IMR-90 (cell line): ENCODE results near the gene IGF2BP1. TPM values are rescaled to one million over a fixed set of nuclear protein-coding genes. Genes with fewer than 3 reads are reported as not detected.

Experiments
- ATAC-seq: fragments of 200-7000 bp; cut with Tn5 transposase; 2 replicates; pipeline ENCODE4 v1.9.1; 2020; ENCODE audit warnings: low read depth, mild to moderate bottlenecking, moderate library complexity
- BruUV-seq: library from RNA; stranded (reverse); fragments of 400-500 nt; replicated peaks from 2 replicates; lab custom pipeline; 2021; lab: Mats Ljungman, UMichigan
- CTCF ChIA-PET: fragments of 300-600 bp; formaldehyde crosslinking; extraction: SDS; loops from one replicate; lab custom pipeline; 2021; ENCODE audit warnings: antibody characterized with exemption; lab: Yijun Ruan, JAX
- POLR2A ChIA-PET: fragments of 300-600 bp; sonication (Branson Sonifier 250); formaldehyde crosslinking; loops from one replicate; lab custom pipeline; 2022; ENCODE audit warnings: antibody characterized with exemption; ENCODE audit not compliant: unreplicated experiment; lab: Charles Lee
- DNase-seq: peaks from one replicate; pipeline ENCODE4 v3.0.0; 2013
- H2AFZ ChIP-seq: replicated peaks from 2 replicates; pipeline ENCODE3; 2013; ENCODE audit warnings: low read length, mild to moderate bottlenecking; ENCODE audit not compliant: poor library complexity
- H2AK5ac ChIP-seq: 2 replicates; pipeline ENCODE4 v1.6.1; 2013; ENCODE audit warnings: low read depth, low read length, inconsistent platforms
- H2AK9ac ChIP-seq: replicated peaks from 2 replicates; pipeline ENCODE3; 2013; ENCODE audit warnings: mild to moderate bottlenecking, low read depth, low read length, moderate library complexity; ENCODE audit not compliant: poor library complexity
- H2BK120ac ChIP-seq: 2 replicates; pipeline ENCODE4 v1.6.1; 2013; ENCODE audit warnings: low read depth, low read length, inconsistent platforms
- H2BK15ac ChIP-seq: 3 replicates; pipeline ENCODE4 v1.6.1; 2013; ENCODE audit warnings: low read depth, low read length, inconsistent platforms
- H2BK20ac ChIP-seq: 2 replicates; pipeline ENCODE4 v1.6.1; 2013; ENCODE audit warnings: low read depth, mild to moderate bottlenecking, inconsistent platforms, low read length, moderate library complexity
- H2BK5ac ChIP-seq: 2 replicates; pipeline ENCODE4 v1.6.1; 2013; ENCODE audit warnings: mild to moderate bottlenecking, low read depth, low read length, inconsistent platforms; ENCODE audit not compliant: poor library complexity, severe bottlenecking
- H3K14ac ChIP-seq: replicated peaks from 2 replicates; pipeline ENCODE4 v1.6.1; 2013; ENCODE audit warnings: low read depth, low read length, inconsistent platforms
- H3K18ac ChIP-seq: 2 replicates; pipeline ENCODE4 v1.6.1; 2013; ENCODE audit warnings: low read depth, low read length, control low read depth
- H3K23ac ChIP-seq: 2 replicates; pipeline ENCODE4 v1.6.1; 2013; ENCODE audit warnings: low read depth, low read length, inconsistent platforms
- H3K27ac ChIP-seq: 2 replicates; pipeline ENCODE4 v1.5.1; 2013; ENCODE audit warnings: mild to moderate bottlenecking, control low read depth, low read length; ENCODE audit not compliant: insufficient read depth
- H3K27me3 ChIP-seq: 2 replicates; pipeline ENCODE4 v1.6.1; 2013; ENCODE audit warnings: low read length; ENCODE audit not compliant: control insufficient read depth, insufficient read depth
- H3K36me3 ChIP-seq: 2 replicates; pipeline ENCODE4 v1.6.1; 2013; ENCODE audit warnings: low read length, mixed read lengths; ENCODE audit not compliant: control insufficient read depth, insufficient read depth
- H3K4ac ChIP-seq: 2 replicates; pipeline ENCODE4 v1.6.1; 2013; ENCODE audit warnings: low read depth, low read length, inconsistent platforms
- H3K4me1 ChIP-seq: 2 replicates; pipeline ENCODE4 v1.6.1; 2013; ENCODE audit warnings: low read length, mixed read lengths; ENCODE audit not compliant: control insufficient read depth, insufficient read depth
- H3K4me2 ChIP-seq: 2 replicates; pipeline ENCODE4 v1.6.1; 2013; ENCODE audit warnings: low read depth, mild to moderate bottlenecking, control low read depth, low read length, moderate library complexity
- H3K4me3 ChIP-seq: 2 replicates; pipeline ENCODE4 v1.5.1; 2013; ENCODE audit warnings: low read depth, mild to moderate bottlenecking, control low read depth, low read length, moderate library complexity; ENCODE audit not compliant: insufficient read depth
- H3K56ac ChIP-seq: 2 replicates; pipeline ENCODE4 v1.6.1; 2013; ENCODE audit warnings: low read length, inconsistent platforms; ENCODE audit not compliant: insufficient read depth; ENCODE audit errors: extremely low read depth
- H3K79me1 ChIP-seq, 2 experiments: 2 replicates each; pipeline ENCODE4 v1.6.1; 2013; ENCODE audit warnings: low read length in 2 of 2, inconsistent platforms in 1 of 2, low read depth in 1 of 2
- H3K9ac ChIP-seq: 2 replicates; pipeline ENCODE4 v1.6.1; 2013; ENCODE audit warnings: low read depth, low read length, control low read depth
- H3K9me1 ChIP-seq: 2 replicates; pipeline ENCODE4 v1.6.1; 2013; ENCODE audit warnings: low read length, inconsistent platforms; ENCODE audit not compliant: insufficient read depth
- H3K9me3 ChIP-seq: 2 replicates; pipeline ENCODE4 v1.6.1; 2013; ENCODE audit warnings: low read length; ENCODE audit not compliant: control insufficient read depth, insufficient read depth
- H4K20me1 ChIP-seq: 2 replicates; pipeline ENCODE4 v1.6.1; 2013; ENCODE audit warnings: low read length, inconsistent platforms; ENCODE audit not compliant: insufficient read depth
- H4K5ac ChIP-seq: 2 replicates; pipeline ENCODE4 v1.6.1; 2013; ENCODE audit warnings: mild to moderate bottlenecking, low read depth, low read length, control low read depth
- H4K8ac ChIP-seq, 2 experiments: 2 replicates each; pipeline ENCODE4 v1.6.1; 2013; ENCODE audit warnings: low read depth in 2 of 2, low read length in 2 of 2, control low read depth in 1 of 2, inconsistent platforms in 1 of 2
- H4K91ac ChIP-seq: 2 replicates; pipeline ENCODE4 v1.6.1; 2013; ENCODE audit warnings: low read depth, low read length, inconsistent platforms; ENCODE audit not compliant: insufficient read depth
- MXI1 ChIP-seq: IDR thresholded peaks from 2 replicates; pipeline ENCODE4 v1.6.1; 2012; ENCODE audit warnings: low read depth, mild to moderate bottlenecking, low read length, moderate library complexity, borderline replicate concordance
- WGBS, 2 experiments: methylation state at CpG; one replicate each; pipeline versions ENCODE4 v1.1.5 to v1.1.7; 2013; ENCODE audit warnings: missing lambda C conversion rate in 2 of 2; ENCODE audit not compliant: insufficient read length in 1 of 2; ENCODE audit errors: extremely low coverage in 2 of 2; 5-methylcytosine and 5-hydroxymethylcytosine counted together
- dilution Hi-C: fragments of 300-500 bp; cut with HindIII; formaldehyde crosslinking; loops from one replicate; pipeline ENCODE4 v1.14.3; 2018; ENCODE audit warnings: low sequenced_read_pairs; ENCODE audit not compliant: unreplicated experiment
- in situ Hi-C: fragments of 300-500 bp; cut with MboI; formaldehyde crosslinking; loops from 3 replicates; pipeline ENCODE4 v1.14.3; 2019; ENCODE audit warnings: low sequenced_read_pairs, inconsistent platforms, mixed read lengths
- intact Hi-C: fragments of 100-400 bp; cut with micrococcal nuclease; formaldehyde crosslinking; loops from 2 replicates; pipeline ENCODE4 v1.10.0; 2022
- polyA plus RNA-seq, 3 experiments: library from polyadenylated mRNA; depleted of rRNA; stranded (reverse); fragments of >200 nt; gene quantifications; 2 replicates each; pipeline ENCODE4 v1.2.3, GENCODE V29; 2012; ENCODE audit warnings: low replicate concordance in 1 of 3
- total RNA-seq: library from RNA; depleted of rRNA; stranded (reverse); fragments of >200 nt; gene quantifications from 2 replicates; pipeline ENCODE4 v1.2.3, GENCODE V29; 2012

Gene IGF2BP1
- total and polyA plus RNA-seq, 2 of the 4 experiments (the other 2 are of a cell fraction), result 10.2 to 13.1 TPM

DNA sequence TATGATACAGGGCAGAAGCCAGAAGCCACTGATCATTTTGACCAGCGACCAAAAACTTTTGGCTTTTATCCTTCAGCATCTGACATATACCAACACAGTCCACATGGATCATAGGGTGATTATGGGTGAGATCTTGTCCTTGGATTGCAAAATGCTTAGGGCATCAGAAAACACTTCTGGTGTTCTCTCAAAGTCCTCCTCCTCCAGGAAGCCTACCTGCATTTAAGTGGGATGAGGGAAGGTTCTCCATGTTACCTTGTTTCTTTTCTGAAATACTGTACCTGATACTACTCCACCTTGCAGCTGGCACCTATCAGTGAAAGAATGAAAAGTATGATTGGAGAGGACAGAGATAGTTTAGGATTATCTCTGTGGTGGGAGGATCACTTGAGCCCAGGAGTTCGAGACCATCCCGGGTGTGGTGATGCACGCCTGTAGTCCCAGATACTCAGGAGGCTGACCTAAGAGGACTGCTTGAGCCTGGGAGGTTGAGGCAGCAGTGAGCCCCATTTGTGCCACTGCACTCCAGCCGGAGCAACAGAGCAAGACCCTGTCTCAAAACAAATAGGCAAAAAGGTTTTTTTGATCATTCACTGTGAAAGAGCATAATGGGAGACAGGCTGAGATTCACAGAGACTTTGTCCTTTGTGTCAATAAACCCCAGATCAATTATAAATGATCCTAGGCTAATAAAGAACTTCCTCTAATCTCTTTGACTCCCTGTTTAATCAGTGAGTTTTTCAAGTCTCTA is 88.6 kb downstream of the IGF2BP1 start:
- Histone ChIP-seq H4K8ac (no peak overlapping the region), H3K56ac (no peak overlapping the region), H3K27me3 (peaks cover 21% of the 10 kb centered on the region), H2AK9ac (no peak overlapping the region), H3K9me3 (no peaks in the 10 kb centered on the region; the same call in 1 of the 2 replicates), H4K20me1 (no peaks in the 10 kb centered on the region), H3K27ac (no peak overlapping the region), H3K23ac (no peak overlapping the region), H4K5ac (no peak overlapping the region), H3K9ac (no peak overlapping the region), H3K4me1 (peaks cover 4% of the 10 kb centered on the region; the same call in 1 of the 2 replicates), H2BK120ac (no peak overlapping the region), H2AK5ac (no peak overlapping the region), H2BK15ac (no peak overlapping the region), H2AFZ (no peak overlapping the region), H3K36me3 (no peaks in the 10 kb centered on the region), H2BK5ac (no peak overlapping the region), H3K4me3 (no peak overlapping the region), H3K4me2 (no peak overlapping the region), H3K18ac (no peak overlapping the region), H3K9me1 (peaks cover 5% of the 10 kb centered on the region; the same call in 1 of the 2 replicates), H4K91ac (no peak overlapping the region), H3K4ac (no peak overlapping the region), H3K14ac (no peak overlapping the region), H2BK20ac (no peak overlapping the region), H3K79me1 (no peaks in the 10 kb centered on the region)
- ChIA-PET POLR2A (no interaction called here), CTCF (no interaction called here)
- no peak for TF ChIP-seq MXI1
- in situ Hi-C loops, result no loop called here
- DNase-seq (no peak), ATAC-seq (no peak)
- no TSS peak for BruUV-seq
- dilution Hi-C loops, result no loop called here
- intact Hi-C loops, result no loop called here
- 82% methylated on average over 2 of the region's 5 CpGs; no CpG with 5 or more reads in 1 of the 2 experiments for WGBS, 2 experiments
